GDM1 (cell line): ENCODE results near the gene SLC25A48.

Experiments used
- DNase-seq: peaks from one replicate; lab custom pipeline; 2025; lab: John Stamatoyannopoulos, UW

SLC25A48 gene

DNA sequence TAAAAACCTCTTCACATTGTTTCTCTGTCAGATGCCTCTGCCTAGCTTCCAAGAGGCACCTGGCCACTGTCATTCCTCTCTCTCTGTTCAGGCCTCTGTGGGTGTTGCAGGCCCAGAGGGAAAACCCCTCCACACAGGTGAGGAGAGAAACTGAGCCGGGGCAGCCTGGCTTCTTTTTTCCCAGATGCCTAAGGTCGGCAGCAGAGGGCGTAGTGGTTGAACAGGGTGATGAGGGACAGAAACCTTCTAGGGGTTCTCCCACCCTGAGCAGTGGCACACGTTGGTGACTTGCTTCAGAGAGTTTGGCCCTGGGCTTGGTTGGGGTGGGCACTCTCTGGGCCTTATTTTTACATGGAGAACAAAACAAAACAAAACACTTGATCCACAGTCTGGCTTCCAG, 49.0 kb downstream of the SLC25A48 start:
- DNase-seq, result no peak

DNA sequence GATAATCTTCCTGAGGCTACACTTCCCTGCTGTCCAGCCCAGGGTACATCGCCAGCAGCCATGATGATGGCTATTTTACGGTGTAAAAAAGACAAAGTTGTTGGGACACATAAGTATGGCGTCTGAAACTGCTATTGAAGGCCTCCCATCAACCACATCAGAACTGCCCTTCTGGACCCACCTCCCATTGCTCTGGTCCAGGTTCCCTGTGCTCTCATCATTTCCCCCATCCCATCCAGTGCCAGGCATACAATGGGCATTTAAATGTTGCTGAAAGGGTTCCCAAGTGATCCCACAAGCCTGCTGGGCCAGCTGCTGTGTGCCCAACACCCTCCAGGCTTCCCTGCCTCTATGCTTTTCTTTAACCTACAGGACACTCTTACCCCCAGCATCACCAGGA, 50.6 kb downstream of the SLC25A48 start:
- no peak for DNase-seq

DNA sequence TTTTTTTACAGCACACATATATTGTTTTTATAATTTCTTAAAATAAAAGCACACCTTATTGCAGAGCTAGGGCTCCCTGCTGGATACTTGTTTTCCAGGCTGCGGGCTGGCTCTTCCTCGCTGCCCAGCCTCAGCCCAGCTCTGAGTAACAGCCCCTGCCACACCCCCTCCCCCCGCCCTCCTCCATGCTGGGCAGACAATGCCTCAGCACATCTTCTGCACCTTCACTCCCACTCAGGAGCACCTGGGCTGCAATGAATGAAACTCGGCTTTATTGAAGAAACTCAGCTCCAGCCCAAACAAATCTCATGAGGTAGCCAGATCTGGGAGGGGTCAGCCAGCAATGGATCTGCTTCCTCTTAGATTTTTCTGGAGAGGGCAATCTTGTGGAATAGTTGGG, 51.7 kb downstream of the SLC25A48 start:
- no peak for DNase-seq

DNA sequence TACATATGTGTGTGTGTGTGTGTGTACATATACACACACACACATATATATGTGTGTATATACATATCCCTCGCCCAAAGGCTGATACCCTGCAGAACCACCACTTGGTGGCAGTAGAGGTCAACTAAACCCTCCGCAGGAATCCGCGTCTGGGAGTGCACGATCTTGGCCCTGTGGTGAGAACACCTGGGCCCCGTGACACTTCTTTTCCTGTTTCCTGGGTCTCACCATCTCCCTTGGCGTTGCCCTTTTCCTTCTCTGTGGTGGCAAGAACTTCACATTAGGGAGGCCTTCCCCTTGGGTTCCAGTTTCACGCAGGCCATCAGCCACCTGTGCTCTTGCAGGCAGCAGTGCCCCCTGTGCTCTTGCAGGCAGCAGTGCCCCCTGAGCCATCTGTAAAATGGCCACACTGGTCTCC, 53.0 kb downstream of the SLC25A48 start:
- peak; percentile 21 for DNase-seq

DNA sequence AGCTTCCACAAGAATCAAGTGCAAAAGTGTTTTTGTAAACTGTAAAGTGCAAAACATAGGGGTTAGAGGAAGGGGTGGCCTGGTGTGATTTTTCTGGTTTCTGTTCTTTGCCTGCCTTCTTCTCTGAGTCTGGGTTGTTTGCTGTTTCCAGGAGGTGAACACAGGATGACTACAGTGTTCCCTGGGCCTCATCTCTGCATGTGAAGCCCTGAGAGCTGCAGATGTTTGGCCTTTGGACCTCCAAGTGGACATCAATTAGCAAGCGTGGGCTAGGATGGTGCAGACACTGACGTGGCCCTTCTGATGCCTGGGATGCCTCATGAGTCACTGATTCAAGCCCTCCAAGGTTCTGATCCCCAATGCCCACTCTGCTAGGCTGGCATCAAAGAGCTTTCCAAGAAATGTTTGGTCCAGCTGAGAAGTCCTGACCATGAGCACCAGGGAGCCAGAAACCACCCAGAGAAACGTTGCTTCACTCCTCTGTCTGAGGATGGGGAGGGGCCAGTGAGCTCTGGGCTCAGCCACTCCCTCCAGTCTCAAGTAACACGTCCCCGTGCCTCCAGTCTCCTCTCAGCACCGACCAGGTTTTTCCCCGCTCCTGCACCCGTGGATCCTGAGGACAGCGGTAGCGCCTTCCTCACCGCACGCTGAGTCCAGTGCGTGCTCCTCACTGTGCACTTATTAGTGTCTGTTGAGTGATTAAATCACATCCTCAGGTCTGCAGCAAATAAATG, 53.6 kb downstream of the SLC25A48 start:
- DNase-seq, result no peak

DNA sequence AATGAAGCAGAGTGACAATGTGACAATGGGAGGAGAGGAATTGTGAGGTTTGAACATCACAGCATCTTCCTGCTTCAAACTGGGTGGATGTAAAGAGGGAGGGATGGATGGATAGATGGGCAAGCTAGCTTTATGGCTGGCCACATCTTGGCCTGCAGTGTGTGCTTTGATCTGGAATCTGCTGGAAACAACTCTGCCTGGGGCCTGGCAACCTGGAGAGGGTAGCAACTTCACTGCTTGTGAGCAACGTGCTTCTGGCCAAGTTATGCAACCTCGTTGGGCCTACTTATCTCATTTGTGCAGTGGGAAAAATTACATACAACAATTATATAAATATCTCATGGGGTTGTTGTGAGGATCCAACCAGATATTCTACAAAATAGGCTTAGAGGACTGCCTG, 55.8 kb downstream of the SLC25A48 start:
- no peak for DNase-seq

DNA sequence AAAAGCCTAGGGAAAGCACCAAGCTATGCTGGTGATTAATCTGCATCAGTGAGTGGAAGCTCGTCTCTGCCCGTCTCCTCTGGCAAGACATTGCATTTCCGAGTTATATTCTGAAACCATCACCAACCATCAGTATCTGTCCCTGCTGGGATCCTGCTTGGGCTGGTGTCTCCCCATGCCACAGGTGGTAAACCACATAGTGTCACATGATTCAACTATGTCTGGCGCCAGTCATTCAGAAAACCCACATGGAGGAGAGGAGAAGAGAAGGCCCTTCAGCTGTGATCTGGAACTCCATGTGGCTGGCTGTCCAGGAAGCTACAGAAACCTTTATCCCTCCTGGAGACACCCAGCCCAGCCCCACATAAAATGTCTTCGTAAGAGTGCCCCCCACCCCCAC, 56.4 kb downstream of the SLC25A48 start:
- no peak for DNase-seq

DNA sequence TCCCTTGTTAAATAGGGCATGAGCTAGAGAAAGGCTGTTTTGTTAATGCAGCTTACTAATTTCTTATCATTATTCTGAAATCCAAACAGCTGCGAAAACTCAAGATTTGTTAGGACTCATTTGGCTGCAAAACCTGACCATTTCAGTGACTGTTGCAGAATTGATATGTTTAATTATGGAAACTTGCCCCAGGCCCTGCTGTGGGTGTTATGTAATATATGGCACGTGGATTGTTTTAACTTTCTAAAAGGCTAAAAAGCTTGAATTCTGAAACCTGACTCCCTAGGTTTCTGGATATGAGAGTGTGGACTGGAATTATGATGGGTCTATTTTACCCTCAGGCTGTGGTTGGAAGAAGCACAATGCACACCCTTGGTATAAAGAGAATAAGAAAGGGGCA, 56.8 kb downstream of the SLC25A48 start:
- DNase-seq, result no peak

DNA sequence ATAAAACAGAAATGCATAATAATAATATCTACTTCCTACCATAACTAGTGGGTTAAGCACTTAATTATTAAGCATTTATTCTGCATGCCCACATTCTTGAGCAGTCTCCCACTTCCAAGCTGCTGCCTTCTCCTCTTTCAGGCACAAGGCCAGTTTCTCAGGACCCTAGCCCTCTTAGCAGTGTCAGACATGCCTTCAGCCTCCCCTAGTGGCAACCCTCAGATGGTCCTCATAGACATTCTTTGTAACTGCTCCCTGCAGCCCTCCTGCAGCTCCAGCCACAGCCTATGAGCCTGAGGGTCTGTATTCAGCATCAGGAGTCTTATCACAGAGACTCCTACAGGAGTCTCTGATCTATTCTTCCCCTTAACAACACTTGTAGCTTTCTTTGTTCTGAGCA, 57.3 kb downstream of the SLC25A48 start:
- no peak for DNase-seq

DNA sequence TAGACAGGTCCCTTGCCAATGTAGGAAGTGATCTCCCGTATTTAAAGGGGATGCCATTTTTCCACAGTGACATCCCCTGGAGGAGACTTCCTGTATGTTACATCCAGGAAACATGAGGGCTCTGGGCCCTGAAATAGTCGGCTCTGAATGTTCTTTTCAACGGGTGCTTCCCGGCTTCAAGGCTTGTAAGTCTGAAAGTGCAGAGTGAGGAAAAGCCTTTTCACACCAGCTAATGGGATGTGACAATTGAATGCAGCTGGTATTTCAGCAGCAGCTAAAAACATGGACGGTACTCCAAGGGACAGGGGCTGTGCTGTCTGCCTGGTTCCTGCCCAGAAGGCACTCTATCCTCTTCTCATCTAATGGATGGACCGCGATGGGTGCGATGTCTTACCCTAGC, 59.8 kb downstream of the SLC25A48 start:
- DNase-seq, result no peak

DNA sequence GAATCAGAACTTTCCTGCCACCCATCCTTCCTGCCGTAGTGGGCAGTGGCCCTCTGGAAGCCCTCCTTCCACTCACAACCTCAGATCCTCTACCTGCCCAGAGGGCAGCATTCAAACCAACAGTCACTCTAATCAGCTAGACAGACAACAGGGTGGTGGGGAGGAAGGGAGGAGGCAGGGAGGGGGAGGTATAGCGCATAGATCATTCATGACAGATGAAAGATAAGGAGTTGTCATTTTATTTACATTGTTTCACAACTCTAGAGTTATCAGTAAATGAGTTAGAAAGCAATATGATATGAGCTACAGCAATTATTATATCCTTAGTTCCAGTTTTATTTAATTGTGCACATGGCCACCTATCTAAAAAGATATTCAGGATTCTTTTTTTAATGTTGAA, 60.3 kb downstream of the SLC25A48 start:
- no peak for DNase-seq

DNA sequence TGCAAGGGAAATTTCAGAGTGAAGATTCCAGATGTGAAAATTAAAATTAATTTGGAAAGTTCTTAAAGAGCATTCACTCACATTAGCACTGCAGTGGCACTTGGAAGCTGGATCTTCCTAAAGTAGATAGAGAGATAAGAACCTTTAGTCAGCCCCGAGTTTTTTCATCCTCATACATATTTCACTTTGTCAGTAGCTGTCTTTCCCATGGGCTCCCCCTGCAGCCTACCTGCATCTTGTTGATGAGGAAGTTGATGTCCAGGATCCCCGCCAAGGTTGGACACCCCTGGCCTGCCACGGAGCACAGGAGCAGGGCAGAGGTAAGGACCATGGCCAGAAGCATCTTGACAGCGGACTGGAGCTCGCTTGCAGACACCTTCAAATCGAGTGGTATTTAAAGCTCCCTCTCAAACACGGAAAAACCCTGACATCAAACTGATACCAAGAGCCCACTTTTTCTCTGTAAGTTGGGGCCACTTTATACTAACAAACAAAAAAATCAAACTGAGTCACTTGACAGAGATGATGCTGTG, 61.1 kb downstream of the SLC25A48 start, which contains the start of gene IL9:
Gene IL9, minus strand, starts transcription at position 368 of the 533 bp plus-strand sequence. Its CDS starts 25 bp downstream, at position 343.
- no peak for DNase-seq

DNA sequence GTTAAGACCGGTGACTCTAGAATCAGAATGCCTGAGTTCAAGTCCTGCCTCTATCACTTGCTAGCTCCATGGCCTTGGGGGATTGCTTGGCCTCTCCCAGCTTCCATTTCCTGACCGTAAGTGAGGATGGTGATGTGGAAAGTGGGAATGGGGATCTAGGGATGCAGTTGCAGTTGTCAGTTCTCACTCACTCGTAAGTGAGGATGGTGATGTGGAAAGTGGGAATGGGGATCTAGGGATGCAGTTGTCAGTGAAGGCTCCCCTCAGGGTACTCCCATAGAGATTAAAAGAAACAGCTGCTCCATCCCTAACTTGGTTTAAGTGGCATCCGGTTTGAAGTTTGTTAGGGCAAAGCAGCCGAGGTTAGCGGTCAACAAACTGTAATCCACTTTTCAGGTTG, 64.2 kb downstream of the SLC25A48 start:
- no peak for DNase-seq

DNA sequence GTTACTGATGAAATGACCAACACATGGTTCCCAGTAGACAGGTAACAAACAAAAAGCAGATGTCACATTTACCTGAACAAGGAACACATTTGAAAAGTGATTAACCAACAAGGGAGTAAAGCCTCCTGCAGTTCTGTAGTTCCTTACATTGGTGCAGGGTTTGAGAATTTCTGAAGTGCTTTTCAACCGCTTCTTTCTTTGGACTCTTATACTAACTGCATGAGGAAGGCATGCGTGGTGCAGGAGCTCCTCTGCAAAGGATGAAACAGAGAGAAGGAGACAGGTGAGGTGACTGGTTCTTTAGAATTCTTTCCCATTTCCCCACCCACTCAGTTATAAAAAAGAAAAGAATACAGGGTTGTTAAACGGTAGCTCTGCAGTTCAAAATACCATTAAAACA, 65.8 kb downstream of the SLC25A48 start:
- no peak for DNase-seq

DNA sequence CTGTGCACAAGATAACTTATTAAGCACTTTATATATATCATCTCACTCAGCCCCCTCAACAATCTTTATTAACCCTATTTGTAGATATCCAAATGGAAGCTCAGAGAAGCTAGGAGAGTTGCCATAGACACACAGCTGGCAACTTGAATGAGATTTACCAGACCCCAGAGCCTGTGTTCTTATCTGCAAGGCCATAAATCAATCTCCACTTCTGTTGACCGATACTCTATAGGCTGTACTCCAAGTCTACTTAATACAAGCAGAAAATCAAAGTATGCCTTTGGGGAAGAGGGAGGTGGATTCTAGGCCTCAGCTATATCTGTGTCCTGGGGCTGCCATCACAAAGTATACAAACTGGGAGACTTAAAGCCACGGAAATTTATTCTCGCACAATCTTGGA, 67.2 kb downstream of the SLC25A48 start:
- no peak for DNase-seq

DNA sequence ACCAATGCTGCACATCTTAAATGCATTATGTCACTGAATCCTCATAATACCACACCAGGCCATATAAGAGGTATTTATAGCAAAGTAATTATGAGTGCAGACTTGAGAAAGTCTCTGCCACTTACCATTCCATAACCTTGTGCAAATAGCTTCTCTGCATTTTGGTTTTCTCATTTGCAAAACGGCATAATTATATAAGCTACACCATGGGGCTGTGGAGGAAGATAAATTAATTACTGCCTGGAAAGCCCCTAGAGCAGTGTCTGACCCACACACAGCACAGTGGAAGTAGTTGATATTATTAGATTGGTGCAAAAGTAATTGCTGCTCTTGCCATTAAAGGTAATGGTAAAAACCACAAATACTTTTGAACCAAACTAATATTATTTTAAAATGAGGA, 70.7 kb downstream of the SLC25A48 start:
- DNase-seq, result no peak

DNA sequence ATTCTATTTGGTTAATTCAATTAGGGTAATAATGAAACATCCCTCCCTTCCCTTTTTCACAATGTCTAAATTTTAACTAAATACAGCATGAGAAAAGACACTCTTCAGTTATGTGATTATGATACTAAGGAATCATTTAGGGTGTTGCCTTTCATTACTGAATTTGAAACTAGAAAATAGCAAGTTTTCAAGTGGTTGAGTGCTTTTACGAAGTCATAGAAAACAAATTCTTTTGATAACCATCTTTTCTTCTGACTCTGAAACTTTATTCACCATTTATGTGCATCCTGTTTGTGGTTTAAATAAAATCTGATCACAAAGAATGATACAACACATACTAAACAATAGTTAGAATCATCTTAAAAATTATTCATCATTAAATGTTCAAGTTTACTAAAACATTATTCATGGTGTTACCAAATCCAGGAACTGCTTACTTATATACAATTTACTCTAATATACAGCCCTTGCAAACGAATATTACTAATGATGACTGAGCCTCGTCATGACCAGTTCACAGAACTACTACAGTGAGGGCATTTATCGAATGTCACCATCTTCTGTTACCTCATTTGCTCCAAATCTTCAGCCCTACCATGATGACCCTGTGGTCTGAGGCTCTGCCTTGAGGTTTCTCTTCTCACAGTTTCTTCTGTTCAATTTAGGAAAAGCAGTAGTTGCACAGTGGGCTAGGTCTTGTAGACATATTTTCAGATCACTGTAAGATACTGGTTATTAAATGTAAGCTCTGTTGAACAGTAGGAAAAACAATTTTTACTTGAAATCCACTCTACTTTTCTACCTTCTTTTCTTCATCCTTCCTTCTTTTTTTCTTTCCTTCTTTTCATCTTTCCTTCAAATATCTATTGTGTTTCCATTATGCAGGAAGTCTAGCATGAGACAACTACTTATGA, 79.5 kb downstream of the SLC25A48 start:
- DNase-seq, result no peak

DNA sequence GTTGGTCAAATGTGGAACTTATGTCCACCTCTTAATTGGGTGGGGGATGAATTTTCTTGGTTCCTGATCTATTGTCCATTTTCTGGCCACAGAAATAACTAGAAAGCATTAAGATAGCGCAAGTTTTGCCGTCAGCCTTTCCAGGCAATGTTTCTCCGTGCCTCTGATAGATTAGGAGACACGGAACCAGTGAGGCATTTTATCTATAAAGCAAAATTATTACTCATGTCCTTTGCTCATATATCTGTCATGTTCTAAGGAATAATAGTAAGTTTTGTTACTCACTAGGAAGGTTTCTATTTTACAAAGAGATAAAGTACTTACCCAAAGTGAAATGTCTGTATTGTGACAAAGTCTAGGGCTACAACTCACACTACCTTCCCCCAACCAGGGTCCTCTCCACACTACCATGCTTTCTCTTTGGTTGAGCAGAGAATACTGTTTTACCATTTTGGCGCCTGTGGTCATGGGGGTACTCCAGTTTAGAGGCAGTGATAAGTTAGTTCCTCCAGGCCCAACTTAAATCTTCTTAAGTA, 81.1 kb downstream of the SLC25A48 start:
- no peak for DNase-seq

DNA sequence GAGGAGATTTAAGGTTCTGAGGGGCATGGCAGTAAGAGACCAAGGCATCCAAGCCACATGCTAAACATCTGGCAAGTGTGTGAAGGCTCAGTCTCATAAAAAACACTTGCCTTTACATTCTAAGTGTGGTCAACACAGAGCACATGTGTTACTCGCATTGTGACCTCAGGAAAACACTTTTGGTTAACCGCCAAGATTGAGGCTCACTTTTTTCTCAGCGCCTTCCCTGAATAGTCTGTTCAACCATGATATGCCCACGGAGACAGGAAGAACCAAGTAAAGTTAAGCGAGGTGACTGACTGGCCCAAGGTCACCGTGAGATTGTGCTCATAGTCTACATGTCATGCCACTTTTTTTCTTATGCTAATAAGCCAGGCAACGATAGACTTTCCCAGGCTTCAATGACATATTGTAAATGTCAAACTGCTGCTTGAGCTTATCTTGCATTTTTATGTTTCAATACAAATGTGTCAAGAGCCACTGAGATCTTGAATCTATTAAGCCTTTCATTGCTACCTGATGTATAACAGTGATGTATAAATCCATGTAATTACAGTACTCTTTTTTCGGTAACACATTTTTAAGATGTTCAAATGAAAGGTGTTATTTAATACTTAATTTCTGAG, 82.3 kb downstream of the SLC25A48 start:
- DNase-seq, result no peak

DNA sequence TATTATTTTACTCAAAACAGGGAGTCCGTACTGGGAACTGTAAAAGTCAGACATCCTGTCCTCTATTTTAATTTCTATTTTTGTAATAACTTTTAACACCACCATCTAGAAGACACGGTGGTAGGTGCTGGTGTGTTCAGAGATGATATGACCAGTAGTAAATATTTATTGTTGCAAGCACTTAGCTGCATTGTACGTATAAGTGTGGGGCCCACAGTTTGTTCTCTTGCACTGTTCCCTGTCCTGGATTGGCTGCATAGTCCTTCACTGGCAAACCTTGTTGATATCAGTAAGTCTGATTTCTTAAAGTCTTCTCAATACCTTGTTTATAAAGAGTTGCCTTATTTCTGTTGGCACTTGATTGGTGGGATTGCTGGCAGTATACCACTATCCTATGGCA, 85.7 kb downstream of the SLC25A48 start:
- DNase-seq, result no peak

DNA sequence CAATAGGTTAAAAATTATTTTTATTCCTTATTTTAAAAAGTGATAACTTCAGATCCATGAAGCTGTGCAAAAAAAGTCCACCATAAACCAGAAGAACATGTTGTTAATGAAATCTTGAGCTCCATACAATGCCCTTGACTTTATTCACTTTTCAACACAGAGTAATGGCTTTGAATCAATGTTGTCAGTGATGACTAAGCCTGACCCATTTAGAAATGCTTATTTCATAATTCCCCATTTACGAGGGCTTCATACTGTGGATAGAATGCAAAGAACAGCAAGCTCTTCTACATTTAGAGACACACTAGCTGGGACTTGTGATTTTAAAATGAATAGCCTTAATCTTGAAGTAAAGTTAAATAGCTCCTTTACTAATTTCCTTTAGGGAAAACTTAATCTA, 86.9 kb downstream of the SLC25A48 start:
- no peak for DNase-seq
